ENCODE data around the gene UNC79.

Gene UNC79

GRCh38 chr14:93548102-93548843, 117.5 kb downstream of the UNC79 start:
- DNase-seq (ENCODE audit: low read depth): no peak

GRCh38 chr14:93549595-93549994, 118.9 kb downstream of the UNC79 start:
- DNase-seq (ENCODE audit: low read depth): no peak

- DNase-seq (ENCODE audit: low read depth): no peak
These were observed 134.2 kb downstream of the UNC79 start for GRCh38 chr14:93564918-93565317.

- no peak for DNase-seq (ENCODE audit: low read depth)
These were observed 135.4 kb downstream of the UNC79 start for GRCh38 chr14:93566065-93566693.

- DNase-seq (ENCODE audit: low read depth): no peak
These were observed 140.5 kb downstream of the UNC79 start for GRCh38 chr14:93571275-93571674.

- no peak for DNase-seq (ENCODE audit: low read depth)
These were observed 148.4 kb downstream of the UNC79 start for GRCh38 chr14:93579178-93579577.

GRCh38 chr14:93582516-93582915, 151.8 kb downstream of the UNC79 start:
- no peak for DNase-seq (ENCODE audit: low read depth)

GRCh38 chr14:93587330-93587729, 156.6 kb downstream of the UNC79 start:
- DNase-seq (ENCODE audit: low read depth): no peak

- no peak for DNase-seq (ENCODE audit: low read depth)
These were observed 160.8 kb downstream of the UNC79 start for GRCh38 chr14:93591506-93591905.

- no peak for DNase-seq (ENCODE audit: low read depth)
These were observed 162.0 kb downstream of the UNC79 start for GRCh38 chr14:93592786-93593185.

GRCh38 chr14:93606091-93606490, 175.4 kb downstream of the UNC79 start:
- no peak for DNase-seq (ENCODE audit: low read depth)

GRCh38 chr14:93619176-93619793, 188.5 kb downstream of the UNC79 start:
- DNase-seq (ENCODE audit: low read depth): no peak

GRCh38 chr14:93628048-93628447, 197.3 kb downstream of the UNC79 start:
- DNase-seq (ENCODE audit: low read depth): no peak

GRCh38 chr14:93629643-93630042, 198.9 kb downstream of the UNC79 start:
- no peak for DNase-seq (ENCODE audit: low read depth)

- no peak for DNase-seq (ENCODE audit: low read depth)
These were observed 208.1 kb downstream of the UNC79 start for GRCh38 chr14:93638790-93639189.

GRCh38 chr14:93643127-93643526, 212.4 kb downstream of the UNC79 start:
- no peak for DNase-seq (ENCODE audit: low read depth)

GRCh38 chr14:93643676-93644075, 212.9 kb downstream of the UNC79 start:
- DNase-seq (ENCODE audit: low read depth): no peak

- no peak for DNase-seq (ENCODE audit: low read depth)
These were observed 214.5 kb downstream of the UNC79 start for GRCh38 chr14:93645200-93645599.

GRCh38 chr14:93648440-93649168, 217.9 kb downstream of the UNC79 start:
- DNase-seq (ENCODE audit: low read depth): no peak

GRCh38 chr14:93654599-93654998, 223.9 kb downstream of the UNC79 start:
- DNase-seq (ENCODE audit: low read depth): no peak

GRCh38 chr14:93655078-93655750, 224.5 kb downstream of the UNC79 start:
- no peak for DNase-seq (ENCODE audit: low read depth)

GRCh38 chr14:93657875-93658274, 227.1 kb downstream of the UNC79 start:
- DNase-seq (ENCODE audit: low read depth): no peak
